Activated naive CD4-positive, alpha-beta T cell treated with anti-CD3 and anti-CD28 coated beads, Interleukin-2, amount 10 ng/mL, durations not matched to agents 7 days and 5 days (primary cell): ENCODE data around the gene SQOR.
A peak's percentile ranks its signal among the peaks of the same experiment; 100 is the strongest.

ENCODE experiments used
- CTCF ChIA-PET: fragments of 350-600 bp; sonication (Branson Sonifier 250); formaldehyde crosslinking; loops from one replicate; lab custom pipeline; 2021; ENCODE audit warnings: antibody characterized with exemption; lab: Charles Lee
- DNase-seq: peaks from one replicate; pipeline ENCODE4 v3.0.0-alpha.2; 2020
- H3K27ac Mint-ChIP-seq: one replicate; pipeline ENCODE4 v1.8.0; 2021; ENCODE audit warnings: mild to moderate bottlenecking, moderate library complexity, mixed read lengths
- H3K27me3 Mint-ChIP-seq: one replicate; pipeline ENCODE4 v1.8.0; 2021; ENCODE audit warnings: mild to moderate bottlenecking, mixed read lengths
- H3K36me3 Mint-ChIP-seq: one replicate; pipeline ENCODE4 v1.8.0; 2021; ENCODE audit warnings: mixed read lengths
- H3K4me1 Mint-ChIP-seq: one replicate; pipeline ENCODE4 v1.8.0; 2021; ENCODE audit warnings: mixed read lengths
- H3K4me3 Mint-ChIP-seq: one replicate; pipeline ENCODE4 v1.8.0; 2021; ENCODE audit warnings: mild to moderate bottlenecking, moderate library complexity, mixed read lengths
- H3K9me3 Mint-ChIP-seq: one replicate; pipeline ENCODE4 v1.8.0; 2021; ENCODE audit warnings: mixed read lengths

The SQOR gene

GRCh38 chr15:45678459-45679178 is 43.8 kb downstream of the SQOR start:
- Mint-ChIP-seq H3K36me3 (peaks cover 61% of the 10 kb centered on the region), H3K4me3 (no peak overlapping the region), H3K27me3 (no peaks in the 10 kb centered on the region), H3K27ac (no peak overlapping the region), H3K4me1 (no peaks in the 10 kb centered on the region), H3K9me3 (no peaks in the 10 kb centered on the region)
- CTCF ChIA-PET, result no interaction called here
- no peak for DNase-seq

- H3K27me3 Mint-ChIP-seq, result no peaks in the 10 kb centered on the region
- H3K4me3 Mint-ChIP-seq, result no peak overlapping the region
- no peaks in the 10 kb centered on the region for H3K9me3 Mint-ChIP-seq
- no peak for DNase-seq
- H3K27ac Mint-ChIP-seq, result no peak overlapping the region
- peaks cover 59% of the 10 kb centered on the region for H3K36me3 Mint-ChIP-seq
- H3K4me1 Mint-ChIP-seq, result no peaks in the 10 kb centered on the region
- CTCF ChIA-PET, result no interaction called here
These were observed 49.7 kb downstream of the SQOR start for GRCh38 chr15:45684533-45684932.

GRCh38 chr15:45689616-45690015 is 54.8 kb downstream of the SQOR start:
- Mint-ChIP-seq H3K4me1 (no peaks in the 10 kb centered on the region), H3K36me3 (peaks cover 59% of the 10 kb centered on the region), H3K9me3 (no peaks in the 10 kb centered on the region), H3K27ac (no peak overlapping the region), H3K27me3 (no peaks in the 10 kb centered on the region), H3K4me3 (no peak overlapping the region)
- DNase-seq, result no peak
- CTCF ChIA-PET, result no interaction called here

- Mint-ChIP-seq H3K27me3 (no peaks in the 10 kb centered on the region), H3K4me3 (no peak overlapping the region), H3K36me3 (peaks cover 60% of the 10 kb centered on the region), H3K9me3 (no peaks in the 10 kb centered on the region), H3K4me1 (no peaks in the 10 kb centered on the region), H3K27ac (no peak overlapping the region)
- no peak for DNase-seq
- CTCF ChIA-PET, result interaction anchor here (1.0 kb wide), 1 partner anchor 14 kb away, joined by 4 read pairs; no protein-coding TSS in a partner anchor
These were observed 55.9 kb downstream of the SQOR start for GRCh38 chr15:45690581-45691260.

- CTCF ChIA-PET, result no interaction called here
- H3K9me3 Mint-ChIP-seq, result no peaks in the 10 kb centered on the region
- DNase-seq, result no peak
- no peak overlapping the region for H3K4me3 Mint-ChIP-seq
- no peak overlapping the region for H3K27ac Mint-ChIP-seq
- peaks cover 34% of the 10 kb centered on the region for H3K27me3 Mint-ChIP-seq
- no peaks in the 10 kb centered on the region for H3K36me3 Mint-ChIP-seq
- H3K4me1 Mint-ChIP-seq, result peaks cover 17% of the 10 kb centered on the region
These were observed 66.3 kb downstream of the SQOR start for GRCh38 chr15:45701108-45701507.

- Mint-ChIP-seq H3K27me3 (peaks cover 34% of the 10 kb centered on the region), H3K27ac (no peak overlapping the region), H3K4me3 (no peak overlapping the region), H3K4me1 (peaks cover 17% of the 10 kb centered on the region), H3K36me3 (no peaks in the 10 kb centered on the region), H3K9me3 (no peaks in the 10 kb centered on the region)
- CTCF ChIA-PET, result no interaction called here
- no peak for DNase-seq
These were observed 67.2 kb downstream of the SQOR start for GRCh38 chr15:45702041-45702440.

GRCh38 chr15:45703670-45704328 is 69.0 kb downstream of the SQOR start:
- H3K9me3 Mint-ChIP-seq, result no peaks in the 10 kb centered on the region
- peak overlapping the region; percentile 83 for H3K4me3 Mint-ChIP-seq
- no peak overlapping the region for H3K27ac Mint-ChIP-seq
- H3K27me3 Mint-ChIP-seq, result peaks cover 39% of the 10 kb centered on the region
- no peaks in the 10 kb centered on the region for H3K36me3 Mint-ChIP-seq
- CTCF ChIA-PET, result interaction anchor here (0.8 to 2.4 kb wide), 2 partner anchors 11 kb away, joined by 3 to 18 read pairs; no protein-coding TSS in a partner anchor
- peaks cover 15% of the 10 kb centered on the region for H3K4me1 Mint-ChIP-seq
- DNase-seq, result no peak

- CTCF ChIA-PET, result interaction anchor here (0.7 to 2.4 kb wide), 9 partner anchors 10 to 250 kb away, joined by 3 to 18 read pairs (median 4); no protein-coding TSS in a partner anchor
- no peaks in the 10 kb centered on the region for H3K36me3 Mint-ChIP-seq
- H3K27ac Mint-ChIP-seq, result no peak overlapping the region
These were observed 69.8 kb downstream of the SQOR start for GRCh38 chr15:45704329-45705249.

GRCh38 chr15:45705510-45706473 is 71.0 kb downstream of the SQOR start:
- Mint-ChIP-seq H3K36me3 (no peaks in the 10 kb centered on the region), H3K4me1 (peaks cover 15% of the 10 kb centered on the region), H3K27ac (no peak overlapping the region), H3K4me3 (peak overlapping the region; percentile 83), H3K27me3 (peaks cover 37% of the 10 kb centered on the region), H3K9me3 (no peaks in the 10 kb centered on the region)
- CTCF ChIA-PET, result interaction anchor here (0.7 to 2.4 kb wide), 14 partner anchors 9 to 251 kb away, joined by 3 to 18 read pairs (median 4); no protein-coding TSS in a partner anchor
- peak; percentile 77 for DNase-seq

More at GRCh38 chr15:45704329-45705249, 69.8 kb downstream of the SQOR start:
- H3K4me3 Mint-ChIP-seq, result peak overlapping the region; percentile 83
- H3K9me3 Mint-ChIP-seq, result no peaks in the 10 kb centered on the region
- H3K4me1 Mint-ChIP-seq, result peaks cover 15% of the 10 kb centered on the region
- H3K27me3 Mint-ChIP-seq, result peaks cover 39% of the 10 kb centered on the region
- peak; percentile 50 for DNase-seq

- no peak for DNase-seq
These were observed 75.8 kb downstream of the SQOR start for GRCh38 chr15:45710657-45711056.

GRCh38 chr15:45714590-45715488 is 80.0 kb downstream of the SQOR start:
- Mint-ChIP-seq H3K27me3 (peaks cover 8% of the 10 kb centered on the region), H3K4me3 (no peak overlapping the region), H3K4me1 (no peaks in the 10 kb centered on the region), H3K9me3 (no peaks in the 10 kb centered on the region), H3K27ac (no peak overlapping the region), H3K36me3 (no peaks in the 10 kb centered on the region)
- CTCF ChIA-PET, result interaction anchor here (0.7 to 2.9 kb wide), 9 partner anchors 10 to 89 kb away, joined by 3 to 18 read pairs (median 4); no protein-coding TSS in a partner anchor
- DNase-seq, result peak; percentile 61

More at GRCh38 chr15:45710657-45711056, 75.8 kb downstream of the SQOR start:
- CTCF ChIA-PET, result no interaction called here
- no peak overlapping the region for H3K4me3 Mint-ChIP-seq
- H3K9me3 Mint-ChIP-seq, result no peaks in the 10 kb centered on the region
- peaks cover 4% of the 10 kb centered on the region for H3K4me1 Mint-ChIP-seq
- H3K36me3 Mint-ChIP-seq, result no peaks in the 10 kb centered on the region
- no peak overlapping the region for H3K27ac Mint-ChIP-seq
- H3K27me3 Mint-ChIP-seq, result peaks cover 11% of the 10 kb centered on the region

GRCh38 chr15:45715528-45715927 is 80.7 kb downstream of the SQOR start:
- Mint-ChIP-seq H3K9me3 (no peaks in the 10 kb centered on the region), H3K4me1 (no peaks in the 10 kb centered on the region), H3K27ac (no peak overlapping the region), H3K27me3 (peaks cover 8% of the 10 kb centered on the region), H3K36me3 (no peaks in the 10 kb centered on the region), H3K4me3 (no peak overlapping the region)
- DNase-seq, result no peak
- CTCF ChIA-PET, result interaction anchor here (0.9 to 2.9 kb wide), 8 partner anchors 10 to 80 kb away, joined by 3 to 18 read pairs (median 4); no protein-coding TSS in a partner anchor
